Aorta (tissue), 5 donors: ENCODE results near the gene PADI4. TPM values are rescaled to one million over a fixed set of nuclear protein-coding genes. Genes with fewer than 3 reads are reported as not detected.
A peak's percentile ranks its signal among the peaks of the same experiment; 100 is the strongest.
"Not testable (repeated sequence)": the region's sequence is repeated elsewhere in the genome, so short reads cannot be mapped to it uniquely, and the experiment has no call there.

Experiments
- ATAC-seq: fragments of 200-7000 bp; cut with Tn5 transposase; one replicate; pipeline ENCODE4 v1.9.1; 2022; ENCODE audit warnings: moderate library complexity; ENCODE audit not compliant: low FRiP score
- DNase-seq, 2 donors: peaks; one replicate each; pipeline ENCODE4 v3.0.0-alpha.2; 2020
- H3K27ac ChIP-seq, 2 donors: one replicate each; pipeline ENCODE4 v1.5.1; 2013; ENCODE audit warnings: low read length in 2 of 2, mild to moderate bottlenecking in 2 of 2, moderate library complexity in 2 of 2, control low read depth in 1 of 2, inconsistent platforms in 1 of 2, low read depth in 1 of 2
- H3K27me3 ChIP-seq, 2 donors: one replicate each; pipeline ENCODE4 v1.6.1; 2013; ENCODE audit warnings: control low read depth in 1 of 2, low read length in 1 of 2, mild to moderate bottlenecking in 1 of 2, moderate library complexity in 1 of 2; ENCODE audit not compliant: insufficient read depth in 2 of 2, control insufficient read depth in 1 of 2
- H3K36me3 ChIP-seq, 2 donors: one replicate each; pipeline ENCODE4 v1.6.1; 2013; ENCODE audit warnings: control low read depth in 1 of 2, low read length in 1 of 2, mild to moderate bottlenecking in 1 of 2; ENCODE audit not compliant: insufficient read depth in 2 of 2, control insufficient read depth in 1 of 2
- H3K4me1 ChIP-seq, 2 donors: one replicate each; pipeline ENCODE4 v1.6.1; 2013; ENCODE audit warnings: low read length in 2 of 2, control low read depth in 1 of 2, mild to moderate bottlenecking in 1 of 2, moderate library complexity in 1 of 2; ENCODE audit not compliant: insufficient read depth in 2 of 2, control insufficient read depth in 1 of 2
- H3K4me3 ChIP-seq, 2 donors: one replicate each; pipeline ENCODE4 v1.5.1; 2013; ENCODE audit warnings: low read length in 2 of 2, control low read depth in 1 of 2, mild to moderate bottlenecking in 1 of 2
- H3K9me3 ChIP-seq: one replicate; pipeline ENCODE4 v1.6.1; 2013; ENCODE audit warnings: mild to moderate bottlenecking, low read length; ENCODE audit not compliant: control insufficient read depth
- WGBS, 2 donors: extraction: QIAGEN DNeasy Blood & Tissue Kit; methylation state at CpG; one replicate each; pipeline ENCODE4 v1.1.7; 2013; 5-methylcytosine and 5-hydroxymethylcytosine counted together
- intact Hi-C, 2 donors: fragments of 100-400 bp; cut with DNase I; formaldehyde crosslinking; loops; one replicate each; pipeline versions ENCODE4 v1.14.2 to v1.15.0; 2022
- polyA plus RNA-seq, 2 donors: library from polyadenylated mRNA; stranded (reverse); fragments of 200-250 nt; gene quantifications; one replicate each; pipeline ENCODE4 v1.2.3, GENCODE V29; 2013
- total RNA-seq, 2 donors: library from RNA; stranded (reverse); fragmentation: NEBNext Ultra II Directional; extraction: Animal tissue kit (Norgen Biotek cat#: 25700); gene quantifications; one replicate each; pipeline ENCODE4 v1.2.1, GENCODE V29; 2021
- donor health status: healthy with polysubstance abuse.
- donor health status: Bipolar disorder and iron deficiency.
- donor health status: DM: no; HTN: no; CAD: no.
- donor health status: DM: no; HTN: no; CAD: no.
- donor health status: DM: yes; HTN: yes; CAD: no.

PADI4 gene
- total and polyA plus RNA-seq, 4 donors = 1.7 to 2.1 TPM; not detected in 2

- DNase-seq (no peak), ATAC-seq (no peak)
- H3K9me3 ChIP-seq = no peaks in the 10 kb centered on the region
- WGBS, 2 donors = 88 to 89% methylated on average over 11 of the region's 11 CpGs
- H3K4me1 ChIP-seq = no peaks in the 10 kb centered on the region
- no peaks in the 10 kb centered on the region for H3K27me3 ChIP-seq
- intact Hi-C loops = loop anchor here in 1 of 2 donors (10.0 kb wide), 1 partner anchor 276 kb away; no protein-coding TSS in a partner anchor
- H3K4me3 ChIP-seq = no peak overlapping the region
- H3K27ac ChIP-seq = no peak overlapping the region
- H3K36me3 ChIP-seq = no peaks in the 10 kb centered on the region
These were observed 92.8 kb downstream of the PADI4 start for GRCh38 chr1:17400725-17401341.

- intact Hi-C loops = loop anchor here in 1 of 2 donors (10.0 kb wide), 1 partner anchor 277 kb away; no protein-coding TSS in a partner anchor
- WGBS, 2 donors = 54 to 63% methylated on average over 4 of the region's 4 CpGs
These were observed 93.8 kb downstream of the PADI4 start for GRCh38 chr1:17401841-17402240.

DNA sequence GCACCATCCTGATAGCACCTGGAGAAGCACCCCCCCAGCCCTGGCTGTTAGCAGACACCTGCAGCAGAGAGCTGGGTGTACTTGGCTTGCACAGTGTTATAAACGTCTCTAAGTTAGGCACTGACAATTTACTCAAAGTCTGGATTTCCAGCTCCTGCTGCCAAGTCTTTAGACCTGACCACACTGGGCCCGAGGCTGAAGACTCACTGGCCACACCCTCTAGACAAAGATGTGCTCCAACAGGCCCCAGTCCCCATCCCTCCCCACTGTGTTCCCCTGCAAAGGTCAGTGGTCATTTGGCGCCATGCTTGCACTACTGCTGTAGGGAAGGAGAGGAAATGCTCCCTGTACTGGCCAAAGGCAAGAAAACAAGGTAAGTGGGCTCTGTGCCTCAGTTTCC lies 95.1 kb downstream of the PADI4 start:
- 55 to 59% methylated on average over 3 of the region's 3 CpGs for WGBS, 2 donors
- no peak overlapping the region for H3K27ac ChIP-seq
- no peaks in the 10 kb centered on the region for H3K9me3 ChIP-seq
- H3K4me1 ChIP-seq = no peaks in the 10 kb centered on the region
- no peak overlapping the region for H3K4me3 ChIP-seq
- ATAC-seq (no peak), DNase-seq (no peak)
- intact Hi-C loops = loop anchor here in 1 of 2 donors (10.0 kb wide), 1 partner anchor 278 kb away; no protein-coding TSS in a partner anchor
- H3K36me3 ChIP-seq = no peaks in the 10 kb centered on the region
- no peaks in the 10 kb centered on the region for H3K27me3 ChIP-seq

More at GRCh38 chr1:17401841-17402240, 93.8 kb downstream of the PADI4 start:
- ATAC-seq (no peak), DNase-seq (no peak)
- Histone ChIP-seq H3K27ac (no peak overlapping the region), H3K9me3 (no peaks in the 10 kb centered on the region), H3K36me3 (no peaks in the 10 kb centered on the region), H3K4me3 (no peak overlapping the region), H3K27me3 (no peaks in the 10 kb centered on the region), H3K4me1 (no peaks in the 10 kb centered on the region)

GRCh38 chr1:17404034-17404684 lies 96.2 kb downstream of the PADI4 start:
- no peaks in the 10 kb centered on the region for H3K36me3 ChIP-seq
- intact Hi-C loops = loop anchor here in 1 of 2 donors (10.0 kb wide), 1 partner anchor 279 kb away; no protein-coding TSS in a partner anchor
- 61 to 64% methylated on average over 15 of the region's 15 CpGs for WGBS, 2 donors
- no peak for DNase-seq
- H3K9me3 ChIP-seq = no peaks in the 10 kb centered on the region
- H3K27ac ChIP-seq = no peak overlapping the region
- H3K4me1 ChIP-seq = no peaks in the 10 kb centered on the region
- no peak for ATAC-seq
- H3K27me3 ChIP-seq = no peaks in the 10 kb centered on the region
- no peak overlapping the region for H3K4me3 ChIP-seq

- H3K27ac ChIP-seq = no peak overlapping the region
- ATAC-seq = no peak
- no peak overlapping the region for H3K4me3 ChIP-seq
- intact Hi-C loops = loop anchor here (5.0 to 10.0 kb wide), 2 partner anchors 278 to 280 kb away; no protein-coding TSS in a partner anchor
- DNase-seq = no peak
- H3K4me1 ChIP-seq = no peaks in the 10 kb centered on the region
- H3K9me3 ChIP-seq = no peaks in the 10 kb centered on the region
- WGBS, 2 donors = 73 to 80% methylated on average over 6 of the region's 6 CpGs
- H3K27me3 ChIP-seq = no peaks in the 10 kb centered on the region
- no peaks in the 10 kb centered on the region for H3K36me3 ChIP-seq
These were observed 96.8 kb downstream of the PADI4 start for GRCh38 chr1:17404820-17405219.

DNA sequence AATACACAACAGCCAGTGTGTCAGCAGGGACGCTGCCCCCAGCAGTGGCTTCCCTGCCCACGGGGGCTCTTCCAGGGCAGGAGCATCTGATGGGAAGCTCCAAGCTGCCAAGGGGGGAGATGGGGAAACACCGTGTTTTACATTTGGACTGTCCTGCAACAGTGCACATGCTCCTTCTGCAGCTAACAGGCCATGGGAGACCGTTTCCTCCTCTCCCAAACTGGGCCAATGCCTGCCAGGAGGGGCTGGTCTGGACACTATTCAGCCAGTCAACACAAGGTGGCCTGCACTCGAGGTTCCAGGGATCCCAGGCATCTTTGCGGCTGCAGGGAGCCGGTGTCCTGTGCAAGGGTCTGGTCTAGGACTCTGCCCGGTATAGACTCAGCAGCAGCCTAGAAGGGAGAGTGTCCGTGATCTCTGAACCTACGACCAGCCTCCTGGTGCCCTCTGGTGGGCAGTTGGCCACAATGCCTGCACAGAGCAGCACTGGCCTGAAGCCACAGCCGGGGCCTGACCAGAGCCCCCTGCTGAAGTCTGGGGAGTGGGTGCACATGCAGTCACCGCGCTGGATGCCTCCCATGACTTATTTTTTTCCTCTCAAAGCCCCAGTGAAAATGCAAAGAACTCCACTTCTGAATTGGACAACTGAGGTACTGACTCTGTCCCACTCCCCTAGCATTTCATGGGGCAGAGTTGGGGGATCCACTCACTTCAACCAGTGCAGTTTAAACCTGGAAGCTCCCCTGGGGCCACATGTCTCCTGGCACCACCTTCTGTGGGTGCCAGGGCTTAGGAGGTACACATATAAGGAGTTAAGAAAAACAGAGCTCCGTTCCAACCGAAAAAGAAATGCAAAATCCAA lies 98.1 kb downstream of the PADI4 start:
- no peaks in the 10 kb centered on the region for H3K36me3 ChIP-seq
- intact Hi-C loops = loop anchor here (5.0 to 10.0 kb wide), 2 partner anchors 279 to 281 kb away; no protein-coding TSS in a partner anchor
- no peak overlapping the region for H3K27ac ChIP-seq
- WGBS, 2 donors = 45% methylated on average over 15 of the region's 15 CpGs
- H3K4me3 ChIP-seq = no peak overlapping the region
- DNase-seq = peak in 1 of 2 donors; percentile 65
- ATAC-seq = peak; percentile 85
- H3K4me1 ChIP-seq = no peaks in the 10 kb centered on the region
- H3K27me3 ChIP-seq = no peaks in the 10 kb centered on the region
- H3K9me3 ChIP-seq = no peaks in the 10 kb centered on the region

DNA sequence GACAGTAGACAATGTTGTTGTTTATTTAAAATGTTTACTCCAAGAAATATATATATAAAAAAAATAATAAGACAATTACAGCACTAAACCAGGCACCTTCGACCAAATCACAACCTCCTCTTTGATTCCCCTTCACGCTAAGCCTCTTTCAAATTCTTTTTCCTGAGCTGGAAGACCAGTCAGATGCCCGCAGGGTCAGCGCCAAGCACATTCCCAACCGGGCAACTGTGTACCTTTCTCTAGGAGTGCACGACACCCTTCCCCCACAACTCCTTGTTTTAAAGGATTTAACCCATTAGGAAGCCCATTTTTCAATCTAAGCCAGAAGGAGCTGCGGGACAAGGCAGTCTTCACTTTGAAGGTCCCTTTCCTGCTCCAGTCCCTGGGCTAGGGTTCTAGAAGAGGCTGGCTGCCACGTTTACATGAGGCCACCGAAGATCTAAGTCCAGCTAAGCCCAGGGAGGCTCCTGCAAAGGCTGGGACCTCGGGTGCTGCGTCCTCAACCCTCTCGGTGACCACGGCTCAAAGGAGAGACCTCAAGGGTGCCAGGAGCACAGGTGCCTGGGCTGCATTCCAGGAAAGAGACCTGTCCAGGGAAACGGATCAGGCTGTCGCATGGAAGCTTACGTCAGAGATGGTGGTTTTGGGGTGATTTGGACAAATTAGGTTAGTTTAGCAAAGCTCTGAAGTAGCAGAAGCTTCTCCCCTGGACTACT lies 98.9 kb downstream of the PADI4 start:
- not testable (repeated sequence) for H3K9me3 ChIP-seq, H3K27ac ChIP-seq, H3K27me3 ChIP-seq, H3K36me3 ChIP-seq, H3K4me3 ChIP-seq, DNase-seq, ATAC-seq, H3K4me1 ChIP-seq
- WGBS, 2 donors = 75 to 77% methylated on average over 16 of the region's 16 CpGs
- intact Hi-C loops = loop anchor here (5.0 to 10.0 kb wide), 2 partner anchors 280 to 282 kb away; no protein-coding TSS in a partner anchor
